ENCODE data around the gene ZDHHC12.

GRCh38 chr9:128732576-128732975 is 8.6 kb upstream of the ZDHHC12 start:
- TF ChIP-seq CTCF (IDR thresholded peaks at IDR 0.05; ENCODE audit: extremely low read depth in 1 of 2, insufficient read depth in 1 of 2, low read depth in 1 of 2, low read length in 2 of 2), result no peak
- no peak for TF ChIP-seq POLR2A (IDR thresholded peaks at IDR 0.05; ENCODE audit: low read depth, low read length)
- no peak for TF ChIP-seq EZH2 (IDR thresholded peaks at IDR 0.05; ENCODE audit: borderline replicate concordance, low read depth, low read length, severe bottlenecking)
- TF ChIP-seq FOS (IDR thresholded peaks at IDR 0.05; ENCODE audit: borderline replicate concordance, insufficient read depth, low read length), result no peak
- TF ChIP-seq POLR2AphosphoS5 (IDR thresholded peaks at IDR 0.05; ENCODE audit: insufficient read depth, low read depth, low read length), result no peak
- no peak for TF ChIP-seq MAX (IDR thresholded peaks at IDR 0.05; ENCODE audit: insufficient read depth, insufficient read length)
- no peak for TF ChIP-seq GATA2 (IDR thresholded peaks at IDR 0.05; ENCODE audit: insufficient read depth, insufficient read length, low read depth, low read length)
